Gastrocnemius medialis (tissue), 4 donors: ENCODE measurements around the gene MYZAP. TPM values are rescaled to one million over a fixed set of nuclear protein-coding genes. Genes with fewer than 3 reads are reported as not detected.

Experiments
- ATAC-seq, 2 donors: fragments of 150-250 bp; one replicate each; pipeline ENCODE4 v1.9.1; 2016
- DNase-seq, 2 donors: peaks; one replicate each; pipeline ENCODE4 v3.0.0-alpha.2; 2019
- H3K27ac ChIP-seq, 4 donors: fragments of 200-600 bp; sonication (generic); 1 replicate in 1 of 4; 2 replicates in 3 of 4; pipeline ENCODE4 v1.5.1; 2016 to 2018; ENCODE audit warnings: mild to moderate bottlenecking in 2 of 4, moderate library complexity in 1 of 4
- H3K27me3 ChIP-seq, 3 donors: fragments of 200-600 bp; sonication (generic) in 2 of 3; 1 replicate in 1 of 3; 2 replicates in 2 of 3; pipeline versions ENCODE4 v1.5.1 to v1.6.0; 2016 to 2019; ENCODE audit warnings: mild to moderate bottlenecking in 1 of 3, moderate library complexity in 1 of 3
- H3K36me3 ChIP-seq, 2 donors: fragments of 200-600 bp; sonication (generic) in 1 of 2; one replicate each; pipeline ENCODE4 v1.5.1; 2017 to 2018
- H3K4me1 ChIP-seq, 2 donors: fragments of 200-600 bp; sonication (generic) in 1 of 2; one replicate each; pipeline ENCODE4 v1.5.1; 2016 to 2017; ENCODE audit warnings: mild to moderate bottlenecking in 2 of 2
- H3K4me3 ChIP-seq, 4 donors: fragments of 200-600 bp; sonication (generic) in 3 of 4; 1 replicate in 1 of 4; 2 replicates in 3 of 4; pipeline ENCODE4 v1.5.1; 2016 to 2019; ENCODE audit warnings: mild to moderate bottlenecking in 2 of 4
- H3K9me3 ChIP-seq, 3 donors: fragments of 200-600 bp; sonication (generic) in 2 of 3; 1 replicate in 1 of 3; 2 replicates in 2 of 3; pipeline ENCODE4 v1.5.1; 2016 to 2019
- CTCF ChIP-seq, 5 experiments: fragments of 450-650 bp in 3 of 5; fragments of 200-600 bp in 2 of 5; sonication (generic) in 2 of 5; IDR thresholded peaks in 4 of 5; conservative IDR thresholded peaks in 1 of 5; 1 replicate in 4 of 5; 2 replicates in 1 of 5; pipeline ENCODE4 v1.5.1; 2016 to 2019; ENCODE audit warnings: antibody characterized with exemption in 5 of 5, mild to moderate bottlenecking in 3 of 5, moderate library complexity in 3 of 5
- POLR2A ChIP-seq, 2 donors: fragments of 450-650 bp; IDR thresholded peaks; one replicate each; pipeline ENCODE4 v1.6.1; 2017; ENCODE audit warnings: antibody characterized with exemption in 2 of 2, mild to moderate bottlenecking in 2 of 2, moderate library complexity in 2 of 2
- in situ Hi-C, 4 donors: fragments of 200-750 bp; cut with MboI; loops; one replicate each; pipeline versions ENCODE4 v1.15.0 to v1.8.0; 2017; ENCODE audit warnings: low sequenced_read_pairs in 4 of 4
- intact Hi-C: fragments of 100-400 bp; cut with DNase I; formaldehyde crosslinking; loops from one replicate; pipeline ENCODE4 v1.15.1; 2023; ENCODE audit warnings: low total_unique reads
- total RNA-seq, 4 donors: library from RNA; depleted of rRNA; stranded (reverse); fragments of >200 nt; gene quantifications; one replicate each; pipeline versions ENCODE4 v1.1.0 to v1.2.3, GENCODE V29; 2016

Gene MYZAP
- total RNA-seq, 4 donors from 2014 or later: 1.3 to 9.4 (median 1.4) TPM

GRCh38 chr15:57580428-57580827 lies 11.3 kb upstream of the MYZAP start:
- intact Hi-C loops (no loop called here), in situ Hi-C loops (no loop called here)
- DNase-seq (no peak), ATAC-seq (no peak)
- no peaks in the 10 kb centered on the region for H3K36me3 ChIP-seq
- TF ChIP-seq POLR2A (IDR thresholded peaks at IDR 0.05) (no peak), CTCF (IDR thresholded peaks at IDR 0.05 in 4 of 5, conservative IDR thresholded peaks at IDR 0.05 in 1 of 5) (no peak)
- no peaks in the 10 kb centered on the region for H3K27me3 ChIP-seq
- no peak overlapping the region for H3K4me3 ChIP-seq
- no peaks in the 10 kb centered on the region for H3K9me3 ChIP-seq
- no peaks in the 10 kb centered on the region for H3K4me1 ChIP-seq
- no peak overlapping the region for H3K27ac ChIP-seq

GRCh38 chr15:57580866-57581265 lies 10.8 kb upstream of the MYZAP start:
- TF ChIP-seq CTCF (IDR thresholded peaks at IDR 0.05 in 4 of 5, conservative IDR thresholded peaks at IDR 0.05 in 1 of 5) (no peak), POLR2A (IDR thresholded peaks at IDR 0.05) (no peak)
- no peaks in the 10 kb centered on the region for H3K4me1 ChIP-seq
- intact Hi-C loops: no loop called here
- ATAC-seq (no peak), DNase-seq (no peak)
- H3K27me3 ChIP-seq: no peaks in the 10 kb centered on the region
- in situ Hi-C loops: no loop called here
- H3K4me3 ChIP-seq: no peak overlapping the region
- H3K36me3 ChIP-seq: no peaks in the 10 kb centered on the region
- H3K27ac ChIP-seq: no peak overlapping the region
- H3K9me3 ChIP-seq: no peaks in the 10 kb centered on the region

- Histone ChIP-seq H3K4me1 (no peaks in the 10 kb centered on the region), H3K9me3 (no peaks in the 10 kb centered on the region), H3K4me3 (no peak overlapping the region), H3K27ac (no peak overlapping the region), H3K36me3 (no peaks in the 10 kb centered on the region), H3K27me3 (no peaks in the 10 kb centered on the region)
- in situ Hi-C loops: no loop called here
- intact Hi-C loops: no loop called here
- no peak for TF ChIP-seq POLR2A (IDR thresholded peaks at IDR 0.05)
- TF ChIP-seq CTCF (IDR thresholded peaks at IDR 0.05 in 4 of 5, conservative IDR thresholded peaks at IDR 0.05 in 1 of 5): no peak
- ATAC-seq: no peak
- DNase-seq: no peak
Measured at GRCh38 chr15:57582090-57582489, 9.6 kb upstream of the MYZAP start.

GRCh38 chr15:57583282-57583681 lies 8.4 kb upstream of the MYZAP start:
- TF ChIP-seq POLR2A (IDR thresholded peaks at IDR 0.05): no peak
- TF ChIP-seq CTCF (IDR thresholded peaks at IDR 0.05 in 4 of 5, conservative IDR thresholded peaks at IDR 0.05 in 1 of 5): no peak
- Histone ChIP-seq H3K27ac (no peak overlapping the region), H3K27me3 (no peaks in the 10 kb centered on the region), H3K4me1 (no peaks in the 10 kb centered on the region), H3K9me3 (no peaks in the 10 kb centered on the region), H3K36me3 (no peaks in the 10 kb centered on the region), H3K4me3 (no peak overlapping the region)
- DNase-seq: no peak
- intact Hi-C loops (no loop called here), in situ Hi-C loops (no loop called here)
- ATAC-seq: no peak

GRCh38 chr15:57583720-57584119 lies 8.0 kb upstream of the MYZAP start:
- H3K4me3 ChIP-seq: no peak overlapping the region
- TF ChIP-seq POLR2A (IDR thresholded peaks at IDR 0.05) (no peak), CTCF (IDR thresholded peaks at IDR 0.05 in 4 of 5, conservative IDR thresholded peaks at IDR 0.05 in 1 of 5) (no peak)
- H3K27me3 ChIP-seq: no peaks in the 10 kb centered on the region
- intact Hi-C loops (no loop called here), in situ Hi-C loops (no loop called here)
- no peak for ATAC-seq
- no peaks in the 10 kb centered on the region for H3K9me3 ChIP-seq
- no peak for DNase-seq
- no peak overlapping the region for H3K27ac ChIP-seq
- H3K4me1 ChIP-seq: no peaks in the 10 kb centered on the region
- H3K36me3 ChIP-seq: no peaks in the 10 kb centered on the region
